GM12878 (cell line): ENCODE measurements around the gene DCK.

Experiments used
- BHLHE40 ChIP-seq, 2 experiments: fragments of 450-650 bp in 1 of 2; IDR thresholded peaks; 2 replicates each; pipeline ENCODE4 v1.6.1; 2011 to 2017; ENCODE audit warnings: low read depth in 2 of 2, borderline replicate concordance in 1 of 2, improper control_type of control experiment in 1 of 2, low read length in 1 of 2, mild to moderate bottlenecking in 1 of 2
- CEBPB ChIP-seq, 2 experiments: fragments of 150-350 bp in 1 of 2; IDR thresholded peaks; 2 replicates each; pipeline ENCODE4 v1.6.1; 2012 to 2014; ENCODE audit warnings: low read depth in 2 of 2, low read length in 2 of 2, borderline replicate concordance in 1 of 2, inconsistent platforms in 1 of 2
- EGR1 ChIP-seq, 2 experiments: IDR thresholded peaks; 1 replicate in 1 of 2; 2 replicates in 1 of 2; pipeline ENCODE4 v1.6.1; 2011 to 2012; ENCODE audit warnings: low read depth in 2 of 2, low read length in 2 of 2, borderline replicate concordance in 1 of 2, mild to moderate bottlenecking in 1 of 2, moderate library complexity in 1 of 2
- EZH2 ChIP-seq: IDR thresholded peaks from 2 replicates; pipeline ENCODE4 v1.6.1; 2012; ENCODE audit warnings: low read depth, mild to moderate bottlenecking, control low read depth, inconsistent platforms, low read length, borderline replicate concordance; ENCODE audit not compliant: control insufficient read depth
- MTA3 ChIP-seq: IDR thresholded peaks from 2 replicates; pipeline ENCODE4 v1.6.1; 2012; ENCODE audit warnings: low read length, inconsistent platforms, borderline replicate concordance
- NR2C1 ChIP-seq: fragments of 450-650 bp; IDR thresholded peaks from 2 replicates; pipeline ENCODE4 v1.6.1; 2017; ENCODE audit warnings: antibody characterized with exemption, mild to moderate bottlenecking, moderate library complexity
- TF ChIP-seq, protein P1 (sequence below), 3 experiments: IDR thresholded peaks in 2 of 3; conservative IDR thresholded peaks in 1 of 3; 2 replicates each; pipeline ENCODE4 v1.5.1; 2011; ENCODE audit warnings: low read depth in 3 of 3, low read length in 3 of 3, mild to moderate bottlenecking in 3 of 3, control low read depth in 2 of 3, moderate library complexity in 2 of 3, inconsistent platforms in 1 of 3, mixed read lengths in 1 of 3; ENCODE audit not compliant: control insufficient read depth in 2 of 3, insufficient read depth in 1 of 3; ENCODE audit errors: extremely low read depth in 1 of 3
- TF ChIP-seq, protein P2 (sequence below): IDR thresholded peaks from 2 replicates; pipeline ENCODE4 v1.6.1; 2011; ENCODE audit warnings: low read depth, mild to moderate bottlenecking, low read length, moderate library complexity, borderline replicate concordance; ENCODE audit errors: extremely low read depth
- TF ChIP-seq, protein P3 (sequence below): fragments of 450-650 bp; formaldehyde crosslinking; IDR thresholded peaks from 2 replicates; pipeline ENCODE4 v1.5.0; 2022; ENCODE audit warnings: mild to moderate bottlenecking, missing genetic modification characterization

DNA sequence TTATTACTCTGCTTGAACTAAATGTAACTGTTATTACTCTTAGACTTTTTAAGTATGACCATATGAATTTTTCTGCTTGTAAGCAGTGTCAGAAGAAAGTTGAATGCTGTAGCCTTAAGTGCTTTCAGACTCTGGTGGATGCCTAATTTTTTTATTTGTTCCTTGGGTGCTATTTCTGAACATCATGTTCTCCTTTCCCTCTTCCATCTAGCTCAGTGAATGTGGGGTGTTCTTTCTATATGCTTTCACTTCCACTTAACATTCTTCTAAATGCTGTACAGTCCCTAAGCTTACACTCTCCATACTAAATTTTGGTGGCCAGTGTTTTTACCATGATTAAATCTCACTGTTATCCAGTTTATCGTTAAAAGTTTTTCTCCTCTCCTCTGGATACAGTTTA, 3.6 kb downstream of the DCK start:
- TF ChIP-seq MTA3 = no peak
- TF ChIP-seq, protein P1, sequence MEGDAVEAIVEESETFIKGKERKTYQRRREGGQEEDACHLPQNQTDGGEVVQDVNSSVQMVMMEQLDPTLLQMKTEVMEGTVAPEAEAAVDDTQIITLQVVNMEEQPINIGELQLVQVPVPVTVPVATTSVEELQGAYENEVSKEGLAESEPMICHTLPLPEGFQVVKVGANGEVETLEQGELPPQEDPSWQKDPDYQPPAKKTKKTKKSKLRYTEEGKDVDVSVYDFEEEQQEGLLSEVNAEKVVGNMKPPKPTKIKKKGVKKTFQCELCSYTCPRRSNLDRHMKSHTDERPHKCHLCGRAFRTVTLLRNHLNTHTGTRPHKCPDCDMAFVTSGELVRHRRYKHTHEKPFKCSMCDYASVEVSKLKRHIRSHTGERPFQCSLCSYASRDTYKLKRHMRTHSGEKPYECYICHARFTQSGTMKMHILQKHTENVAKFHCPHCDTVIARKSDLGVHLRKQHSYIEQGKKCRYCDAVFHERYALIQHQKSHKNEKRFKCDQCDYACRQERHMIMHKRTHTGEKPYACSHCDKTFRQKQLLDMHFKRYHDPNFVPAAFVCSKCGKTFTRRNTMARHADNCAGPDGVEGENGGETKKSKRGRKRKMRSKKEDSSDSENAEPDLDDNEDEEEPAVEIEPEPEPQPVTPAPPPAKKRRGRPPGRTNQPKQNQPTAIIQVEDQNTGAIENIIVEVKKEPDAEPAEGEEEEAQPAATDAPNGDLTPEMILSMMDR (IDR thresholded peaks at IDR 0.05 in 2 of 3, conservative IDR thresholded peaks at IDR 0.05 in 1 of 3; ENCODE audit: control insufficient read depth in 2 of 3, extremely low read depth in 1 of 3, insufficient read depth in 1 of 3, low read depth in 3 of 3, low read length in 3 of 3) = no peak
- TF ChIP-seq, protein P2, sequence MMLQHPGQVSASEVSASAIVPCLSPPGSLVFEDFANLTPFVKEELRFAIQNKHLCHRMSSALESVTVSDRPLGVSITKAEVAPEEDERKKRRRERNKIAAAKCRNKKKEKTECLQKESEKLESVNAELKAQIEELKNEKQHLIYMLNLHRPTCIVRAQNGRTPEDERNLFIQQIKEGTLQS = no peak
- TF ChIP-seq, protein P3, sequence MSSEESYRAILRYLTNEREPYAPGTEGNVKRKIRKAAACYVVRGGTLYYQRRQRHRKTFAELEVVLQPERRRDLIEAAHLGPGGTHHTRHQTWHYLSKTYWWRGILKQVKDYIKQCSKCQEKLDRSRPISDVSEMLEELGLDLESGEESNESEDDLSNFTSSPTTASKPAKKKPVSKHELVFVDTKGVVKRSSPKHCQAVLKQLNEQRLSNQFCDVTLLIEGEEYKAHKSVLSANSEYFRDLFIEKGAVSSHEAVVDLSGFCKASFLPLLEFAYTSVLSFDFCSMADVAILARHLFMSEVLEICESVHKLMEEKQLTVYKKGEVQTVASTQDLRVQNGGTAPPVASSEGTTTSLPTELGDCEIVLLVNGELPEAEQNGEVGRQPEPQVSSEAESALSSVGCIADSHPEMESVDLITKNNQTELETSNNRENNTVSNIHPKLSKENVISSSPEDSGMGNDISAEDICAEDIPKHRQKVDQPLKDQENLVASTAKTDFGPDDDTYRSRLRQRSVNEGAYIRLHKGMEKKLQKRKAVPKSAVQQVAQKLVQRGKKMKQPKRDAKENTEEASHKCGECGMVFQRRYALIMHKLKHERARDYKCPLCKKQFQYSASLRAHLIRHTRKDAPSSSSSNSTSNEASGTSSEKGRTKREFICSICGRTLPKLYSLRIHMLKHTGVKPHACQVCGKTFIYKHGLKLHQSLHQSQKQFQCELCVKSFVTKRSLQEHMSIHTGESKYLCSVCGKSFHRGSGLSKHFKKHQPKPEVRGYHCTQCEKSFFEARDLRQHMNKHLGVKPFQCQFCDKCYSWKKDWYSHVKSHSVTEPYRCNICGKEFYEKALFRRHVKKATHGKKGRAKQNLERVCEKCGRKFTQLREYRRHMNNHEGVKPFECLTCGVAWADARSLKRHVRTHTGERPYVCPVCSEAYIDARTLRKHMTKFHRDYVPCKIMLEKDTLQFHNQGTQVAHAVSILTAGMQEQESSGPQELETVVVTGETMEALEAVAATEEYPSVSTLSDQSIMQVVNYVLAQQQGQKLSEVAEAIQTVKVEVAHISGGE (CRISPR knock-in tag) = no peak
- no peak for TF ChIP-seq EGR1 (IDR thresholded peaks at IDR 0.05; ENCODE audit: borderline replicate concordance in 1 of 2, low read depth in 2 of 2, low read length in 2 of 2)
- TF ChIP-seq BHLHE40 (IDR thresholded peaks at IDR 0.05; ENCODE audit: borderline replicate concordance in 1 of 2, low read depth in 2 of 2, low read length in 1 of 2) = no peak
- TF ChIP-seq NR2C1 = no peak
- no peak for TF ChIP-seq EZH2
- no peak for TF ChIP-seq CEBPB (IDR thresholded peaks at IDR 0.05; ENCODE audit: borderline replicate concordance in 1 of 2, low read depth in 2 of 2, low read length in 2 of 2)
